Measurements from ENCODE around the gene IFIT2. TPM values are rescaled to one million over a fixed set of nuclear protein-coding genes. Genes with fewer than 3 reads are reported as not detected.

Gene IFIT2
- total RNA-seq, 1 experiment from 2014 or later = 31.6 TPM

DNA sequence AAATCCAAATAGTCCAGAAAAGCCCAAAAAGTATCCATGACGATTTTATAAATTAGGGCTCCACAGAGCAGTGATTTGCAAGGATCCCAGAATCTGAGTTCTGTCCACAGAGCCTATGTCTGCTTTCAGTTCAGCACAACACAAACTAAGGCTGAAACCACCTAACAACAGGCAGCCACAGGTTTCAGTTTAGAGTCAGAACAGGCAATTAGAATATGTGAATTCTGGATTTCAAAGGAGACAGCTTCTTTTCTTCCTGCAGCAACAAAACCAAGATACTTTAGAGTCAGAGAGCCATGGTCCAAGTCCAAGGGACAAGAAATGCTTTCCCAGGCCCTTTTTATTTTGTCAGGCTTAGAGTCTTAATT, 49.5 kb downstream of the IFIT2 start:
- Histone ChIP-seq H3K27ac (ENCODE audit: low read length) (peak overlapping the region; percentile 72), H3K9me3 (ENCODE audit: control insufficient read depth, insufficient read depth, low read depth, low read length) (no peaks in the 10 kb centered on the region), H3K4me3 (ENCODE audit: low read depth in 2 of 2, low read length in 2 of 2) (peak overlapping the region in 1 of 2 experiments; percentile 14; a peak in 1 of 4 replicates), H3K4me1 (ENCODE audit: control insufficient read depth, insufficient read depth, low read length) (peaks cover 19% of the 10 kb centered on the region), H3K36me3 (ENCODE audit: control insufficient read depth, insufficient read depth, low read length) (no peaks in the 10 kb centered on the region), H3K27me3 (ENCODE audit: control insufficient read depth, insufficient read depth, low read length) (no peaks in the 10 kb centered on the region)
- DNase-seq (ENCODE audit: low read depth, low spot score) = no peak
- ChIA-PET CTCF (no interaction called here), POLR2A (no interaction called here)
- ATAC-seq = peak; percentile 84
- in situ Hi-C loops (cut with HindIII; ENCODE audit: low pct_unique_long_range_greater_than_20kb, low sequenced_read_pairs) (no loop called here), intact Hi-C loops (cut with micrococcal nuclease; ENCODE audit: unreplicated experiment) (no loop called here)
- no TSS peak for BruUV-seq (replicated peaks)
- TF ChIP-seq, protein P1, sequence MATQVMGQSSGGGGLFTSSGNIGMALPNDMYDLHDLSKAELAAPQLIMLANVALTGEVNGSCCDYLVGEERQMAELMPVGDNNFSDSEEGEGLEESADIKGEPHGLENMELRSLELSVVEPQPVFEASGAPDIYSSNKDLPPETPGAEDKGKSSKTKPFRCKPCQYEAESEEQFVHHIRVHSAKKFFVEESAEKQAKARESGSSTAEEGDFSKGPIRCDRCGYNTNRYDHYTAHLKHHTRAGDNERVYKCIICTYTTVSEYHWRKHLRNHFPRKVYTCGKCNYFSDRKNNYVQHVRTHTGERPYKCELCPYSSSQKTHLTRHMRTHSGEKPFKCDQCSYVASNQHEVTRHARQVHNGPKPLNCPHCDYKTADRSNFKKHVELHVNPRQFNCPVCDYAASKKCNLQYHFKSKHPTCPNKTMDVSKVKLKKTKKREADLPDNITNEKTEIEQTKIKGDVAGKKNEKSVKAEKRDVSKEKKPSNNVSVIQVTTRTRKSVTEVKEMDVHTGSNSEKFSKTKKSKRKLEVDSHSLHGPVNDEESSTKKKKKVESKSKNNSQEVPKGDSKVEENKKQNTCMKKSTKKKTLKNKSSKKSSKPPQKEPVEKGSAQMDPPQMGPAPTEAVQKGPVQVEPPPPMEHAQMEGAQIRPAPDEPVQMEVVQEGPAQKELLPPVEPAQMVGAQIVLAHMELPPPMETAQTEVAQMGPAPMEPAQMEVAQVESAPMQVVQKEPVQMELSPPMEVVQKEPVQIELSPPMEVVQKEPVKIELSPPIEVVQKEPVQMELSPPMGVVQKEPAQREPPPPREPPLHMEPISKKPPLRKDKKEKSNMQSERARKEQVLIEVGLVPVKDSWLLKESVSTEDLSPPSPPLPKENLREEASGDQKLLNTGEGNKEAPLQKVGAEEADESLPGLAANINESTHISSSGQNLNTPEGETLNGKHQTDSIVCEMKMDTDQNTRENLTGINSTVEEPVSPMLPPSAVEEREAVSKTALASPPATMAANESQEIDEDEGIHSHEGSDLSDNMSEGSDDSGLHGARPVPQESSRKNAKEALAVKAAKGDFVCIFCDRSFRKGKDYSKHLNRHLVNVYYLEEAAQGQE (IDR thresholded peaks at IDR 0.05; ENCODE audit: insufficient read depth in 1 of 2, low read depth in 2 of 2, low read length in 1 of 2) = no peak

DNA sequence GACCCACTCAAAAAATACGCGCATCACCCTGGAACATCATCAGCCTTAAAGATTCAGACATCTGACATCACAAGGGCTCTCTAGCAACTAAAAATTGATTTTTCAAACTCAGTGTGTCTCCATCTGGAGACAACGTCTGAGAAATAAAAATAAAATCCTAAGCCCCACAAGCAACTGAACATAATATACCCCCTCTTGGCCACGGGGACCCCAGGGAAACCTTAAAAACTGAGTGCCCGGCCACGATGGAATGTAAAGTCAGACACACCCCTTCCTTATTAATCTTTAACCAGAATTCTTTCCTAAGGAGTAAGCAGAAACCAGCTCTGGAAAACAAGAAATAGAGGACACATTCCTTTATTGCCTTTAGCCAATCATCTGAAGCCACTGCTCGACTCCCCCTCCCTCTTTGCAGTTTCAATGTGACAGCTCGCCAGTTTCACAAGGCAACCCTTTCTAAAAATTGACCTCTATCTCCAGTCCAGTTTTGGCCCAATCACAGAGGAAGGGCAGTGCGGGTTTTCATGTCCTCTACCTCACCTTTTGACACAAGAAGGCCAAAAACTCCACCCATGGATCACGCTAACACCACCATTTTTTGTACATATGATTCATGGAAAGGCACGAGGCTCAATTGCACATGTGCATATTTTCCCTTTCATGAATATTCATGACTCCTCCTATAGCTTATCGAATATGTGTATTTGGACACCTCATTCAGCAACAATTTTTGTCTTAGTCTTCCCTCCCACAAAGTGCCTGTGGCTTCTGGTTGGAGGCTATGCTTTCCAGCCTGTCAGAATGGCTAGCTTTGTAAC, 50.1 kb downstream of the IFIT2 start:
- Histone ChIP-seq H3K9me3 (ENCODE audit: control insufficient read depth, insufficient read depth, low read depth, low read length) (no peaks in the 10 kb centered on the region), H3K4me3 (ENCODE audit: low read depth in 2 of 2, low read length in 2 of 2) (peak overlapping the region in 1 of 2 experiments; percentile 14; a peak in 1 of 4 replicates), H3K27ac (ENCODE audit: low read length) (peak overlapping the region; percentile 72), H3K27me3 (ENCODE audit: control insufficient read depth, insufficient read depth, low read length) (no peaks in the 10 kb centered on the region), H3K36me3 (ENCODE audit: control insufficient read depth, insufficient read depth, low read length) (no peaks in the 10 kb centered on the region), H3K4me1 (ENCODE audit: control insufficient read depth, insufficient read depth, low read length) (peaks cover 19% of the 10 kb centered on the region)
- TF ChIP-seq TCF7L2 (IDR thresholded peaks at IDR 0.05; ENCODE audit: low read depth, low read length) (no peak), POLR2AphosphoS5 (IDR thresholded peaks at IDR 0.05; ENCODE audit: low read depth, low read length) (no peak), SIN3A (IDR thresholded peaks at IDR 0.05; ENCODE audit: borderline replicate concordance, insufficient read depth, low read depth, low read length) (no peak)
- TF ChIP-seq, protein P1 (IDR thresholded peaks at IDR 0.05; ENCODE audit: insufficient read depth in 1 of 2, low read depth in 2 of 2, low read length in 1 of 2) = no peak
- TF ChIP-seq, protein P2, sequence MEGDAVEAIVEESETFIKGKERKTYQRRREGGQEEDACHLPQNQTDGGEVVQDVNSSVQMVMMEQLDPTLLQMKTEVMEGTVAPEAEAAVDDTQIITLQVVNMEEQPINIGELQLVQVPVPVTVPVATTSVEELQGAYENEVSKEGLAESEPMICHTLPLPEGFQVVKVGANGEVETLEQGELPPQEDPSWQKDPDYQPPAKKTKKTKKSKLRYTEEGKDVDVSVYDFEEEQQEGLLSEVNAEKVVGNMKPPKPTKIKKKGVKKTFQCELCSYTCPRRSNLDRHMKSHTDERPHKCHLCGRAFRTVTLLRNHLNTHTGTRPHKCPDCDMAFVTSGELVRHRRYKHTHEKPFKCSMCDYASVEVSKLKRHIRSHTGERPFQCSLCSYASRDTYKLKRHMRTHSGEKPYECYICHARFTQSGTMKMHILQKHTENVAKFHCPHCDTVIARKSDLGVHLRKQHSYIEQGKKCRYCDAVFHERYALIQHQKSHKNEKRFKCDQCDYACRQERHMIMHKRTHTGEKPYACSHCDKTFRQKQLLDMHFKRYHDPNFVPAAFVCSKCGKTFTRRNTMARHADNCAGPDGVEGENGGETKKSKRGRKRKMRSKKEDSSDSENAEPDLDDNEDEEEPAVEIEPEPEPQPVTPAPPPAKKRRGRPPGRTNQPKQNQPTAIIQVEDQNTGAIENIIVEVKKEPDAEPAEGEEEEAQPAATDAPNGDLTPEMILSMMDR (IDR thresholded peaks at IDR 0.05) = no peak
- ATAC-seq = peak; percentile 14; the same call in 1 of the 2 replicates
- intact Hi-C loops (cut with micrococcal nuclease; ENCODE audit: unreplicated experiment) (no loop called here), in situ Hi-C loops (cut with HindIII; ENCODE audit: low pct_unique_long_range_greater_than_20kb, low sequenced_read_pairs) (no loop called here)
- BruUV-seq (replicated peaks) = no TSS peak
- ChIA-PET POLR2A (interaction anchor here (1.0 kb wide), 1 partner anchor 20 kb away, joined by 3 read pairs; no protein-coding TSS in a partner anchor), CTCF (no interaction called here)
- DNase-seq (ENCODE audit: low read depth, low spot score) = no peak
